Liver (tissue), 3 donors: ENCODE data around the gene ADCY10.

Experiments
- RAD21 ChIP-seq, 2 donors: IDR thresholded peaks; 2 replicates each; pipeline ENCODE4 v1.6.1; 2016; ENCODE audit warnings: antibody characterized with exemption in 2 of 2, mild to moderate bottlenecking in 2 of 2
- TF ChIP-seq, protein P1 (sequence below): fragments of 150-350 bp; IDR thresholded peaks from 2 replicates; pipeline ENCODE4 v1.5.1; 2017; ENCODE audit warnings: improper control_type of control experiment, low read depth, low read length; ENCODE audit not compliant: missing input control
- donor health status: healthy.
- donor health status: healthy.

DNA sequence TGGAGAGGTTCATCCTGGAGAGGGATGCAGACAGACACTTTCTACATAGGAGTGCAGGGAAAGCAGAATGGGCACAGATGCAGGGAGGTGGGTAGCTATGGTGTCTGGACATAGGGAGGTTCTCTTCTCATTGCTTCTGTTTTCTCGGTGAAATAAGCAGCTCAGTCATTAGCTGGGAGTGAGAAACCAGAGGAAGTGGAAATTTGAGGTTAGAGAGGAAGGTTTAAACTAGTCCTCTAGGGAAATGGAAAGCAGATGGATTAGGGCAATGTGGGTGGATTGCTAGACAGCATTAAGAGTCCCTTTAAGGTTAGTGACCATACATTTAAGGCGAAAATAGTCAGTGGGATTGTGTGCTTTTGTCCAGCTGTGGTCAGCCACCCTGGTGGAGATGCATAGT is 152.5 kb downstream of the ADCY10 start:
- TF ChIP-seq, protein P1, sequence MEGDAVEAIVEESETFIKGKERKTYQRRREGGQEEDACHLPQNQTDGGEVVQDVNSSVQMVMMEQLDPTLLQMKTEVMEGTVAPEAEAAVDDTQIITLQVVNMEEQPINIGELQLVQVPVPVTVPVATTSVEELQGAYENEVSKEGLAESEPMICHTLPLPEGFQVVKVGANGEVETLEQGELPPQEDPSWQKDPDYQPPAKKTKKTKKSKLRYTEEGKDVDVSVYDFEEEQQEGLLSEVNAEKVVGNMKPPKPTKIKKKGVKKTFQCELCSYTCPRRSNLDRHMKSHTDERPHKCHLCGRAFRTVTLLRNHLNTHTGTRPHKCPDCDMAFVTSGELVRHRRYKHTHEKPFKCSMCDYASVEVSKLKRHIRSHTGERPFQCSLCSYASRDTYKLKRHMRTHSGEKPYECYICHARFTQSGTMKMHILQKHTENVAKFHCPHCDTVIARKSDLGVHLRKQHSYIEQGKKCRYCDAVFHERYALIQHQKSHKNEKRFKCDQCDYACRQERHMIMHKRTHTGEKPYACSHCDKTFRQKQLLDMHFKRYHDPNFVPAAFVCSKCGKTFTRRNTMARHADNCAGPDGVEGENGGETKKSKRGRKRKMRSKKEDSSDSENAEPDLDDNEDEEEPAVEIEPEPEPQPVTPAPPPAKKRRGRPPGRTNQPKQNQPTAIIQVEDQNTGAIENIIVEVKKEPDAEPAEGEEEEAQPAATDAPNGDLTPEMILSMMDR = no peak
- no peak for TF ChIP-seq RAD21 (IDR thresholded peaks at IDR 0.05)
